HG02642 (cell line): Measurements from ENCODE around the gene SEC24C.
A peak's percentile ranks its signal among the peaks of the same experiment; 100 is the strongest.
"Not testable (repeated sequence)": the region's sequence is repeated elsewhere in the genome, so short reads cannot be mapped to it uniquely, and the experiment has no call there.

Experiments
- ATAC-seq: cut with Tn5 transposase; IDR thresholded peaks from one replicate; pipeline ENCODE4 v1.9.1; 2021; ENCODE audit warnings: mild to moderate bottlenecking; ENCODE audit not compliant: unreplicated experiment, poor library complexity

The SEC24C gene, protein sequence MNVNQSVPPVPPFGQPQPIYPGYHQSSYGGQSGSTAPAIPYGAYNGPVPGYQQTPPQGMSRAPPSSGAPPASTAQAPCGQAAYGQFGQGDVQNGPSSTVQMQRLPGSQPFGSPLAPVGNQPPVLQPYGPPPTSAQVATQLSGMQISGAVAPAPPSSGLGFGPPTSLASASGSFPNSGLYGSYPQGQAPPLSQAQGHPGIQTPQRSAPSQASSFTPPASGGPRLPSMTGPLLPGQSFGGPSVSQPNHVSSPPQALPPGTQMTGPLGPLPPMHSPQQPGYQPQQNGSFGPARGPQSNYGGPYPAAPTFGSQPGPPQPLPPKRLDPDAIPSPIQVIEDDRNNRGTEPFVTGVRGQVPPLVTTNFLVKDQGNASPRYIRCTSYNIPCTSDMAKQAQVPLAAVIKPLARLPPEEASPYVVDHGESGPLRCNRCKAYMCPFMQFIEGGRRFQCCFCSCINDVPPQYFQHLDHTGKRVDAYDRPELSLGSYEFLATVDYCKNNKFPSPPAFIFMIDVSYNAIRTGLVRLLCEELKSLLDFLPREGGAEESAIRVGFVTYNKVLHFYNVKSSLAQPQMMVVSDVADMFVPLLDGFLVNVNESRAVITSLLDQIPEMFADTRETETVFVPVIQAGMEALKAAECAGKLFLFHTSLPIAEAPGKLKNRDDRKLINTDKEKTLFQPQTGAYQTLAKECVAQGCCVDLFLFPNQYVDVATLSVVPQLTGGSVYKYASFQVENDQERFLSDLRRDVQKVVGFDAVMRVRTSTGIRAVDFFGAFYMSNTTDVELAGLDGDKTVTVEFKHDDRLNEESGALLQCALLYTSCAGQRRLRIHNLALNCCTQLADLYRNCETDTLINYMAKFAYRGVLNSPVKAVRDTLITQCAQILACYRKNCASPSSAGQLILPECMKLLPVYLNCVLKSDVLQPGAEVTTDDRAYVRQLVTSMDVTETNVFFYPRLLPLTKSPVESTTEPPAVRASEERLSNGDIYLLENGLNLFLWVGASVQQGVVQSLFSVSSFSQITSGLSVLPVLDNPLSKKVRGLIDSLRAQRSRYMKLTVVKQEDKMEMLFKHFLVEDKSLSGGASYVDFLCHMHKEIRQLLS

GRCh38 chr10:73743905-73744663, at the start of gene SEC24C:
Gene SEC24C, plus strand, starts transcription at chr10:73744372. Its CDS starts 2,461 bp downstream, at chr10:73746833.
- peak; percentile 92 for ATAC-seq

GRCh38 chr10:73695302-73695701, 48.9 kb upstream of the SEC24C start:
- not testable (repeated sequence) for ATAC-seq

GRCh38 chr10:73697675-73698159, 46.5 kb upstream of the SEC24C start, which contains the start of gene AGAP5:
Gene AGAP5, minus strand, starts transcription at chr10:73698109. Its CDS starts 354 bp downstream, at chr10:73697755.
- ATAC-seq = not testable (repeated sequence)

GRCh38 chr10:73698819-73699218, 45.4 kb upstream of the SEC24C start:
- not testable (repeated sequence) for ATAC-seq

- ATAC-seq = not testable (repeated sequence)
These were observed 40.2 kb upstream of the SEC24C start for GRCh38 chr10:73703924-73704323.

DNA sequence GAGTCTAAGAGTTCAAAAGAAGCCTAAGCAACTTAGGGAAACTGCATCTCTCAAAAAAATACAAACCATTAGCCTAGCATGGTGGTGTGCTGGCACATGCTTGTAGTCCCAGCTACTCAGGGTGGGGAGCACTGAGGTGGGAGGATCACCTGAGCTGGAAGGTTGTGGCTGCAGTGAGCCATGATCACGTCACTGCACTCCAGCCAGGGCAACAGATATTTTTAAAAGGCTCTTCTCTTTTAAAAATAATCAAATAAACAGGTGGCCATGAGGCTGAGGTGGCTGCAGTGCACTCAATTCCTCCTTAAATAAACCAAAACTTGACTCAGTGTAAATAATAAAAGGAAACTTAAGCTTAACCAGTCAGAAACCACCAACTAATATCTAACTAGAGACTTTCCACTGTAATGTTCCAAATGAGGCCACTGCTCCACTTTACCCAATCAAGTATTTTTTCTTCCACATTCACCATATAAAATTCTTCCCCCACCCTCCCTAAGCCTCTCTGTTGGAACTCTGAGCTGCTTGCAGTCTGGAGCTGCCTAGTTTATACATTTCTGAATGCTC, 38.6 kb upstream of the SEC24C start:
- not testable (repeated sequence) for ATAC-seq

- not testable (repeated sequence) for ATAC-seq
These were observed 37.7 kb upstream of the SEC24C start for GRCh38 chr10:73706488-73706887.

- not testable (repeated sequence) for ATAC-seq
These were observed 36.5 kb upstream of the SEC24C start for GRCh38 chr10:73707628-73708027.

DNA sequence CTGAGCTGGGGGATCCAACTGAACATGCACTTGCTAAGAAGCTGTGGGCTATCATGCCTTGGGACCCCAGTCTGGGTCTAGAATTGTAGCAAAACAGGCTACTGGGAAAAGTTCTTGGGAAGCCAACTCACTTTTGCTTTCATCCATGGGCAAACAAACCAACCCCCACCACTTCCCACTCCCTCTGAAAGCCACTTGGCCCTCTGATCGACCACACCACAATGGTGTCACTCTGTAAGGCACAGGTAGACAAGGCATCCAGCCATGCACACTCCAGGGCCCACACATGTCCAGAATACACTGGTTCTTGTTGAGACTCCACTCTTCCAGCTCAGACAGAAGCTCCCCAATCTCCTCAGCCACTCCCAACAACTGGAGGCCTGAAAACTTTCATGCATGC, 36.0 kb upstream of the SEC24C start:
- not testable (repeated sequence) for ATAC-seq

- not testable (repeated sequence) for ATAC-seq
These were observed 32.5 kb upstream of the SEC24C start for GRCh38 chr10:73711683-73712082.

DNA sequence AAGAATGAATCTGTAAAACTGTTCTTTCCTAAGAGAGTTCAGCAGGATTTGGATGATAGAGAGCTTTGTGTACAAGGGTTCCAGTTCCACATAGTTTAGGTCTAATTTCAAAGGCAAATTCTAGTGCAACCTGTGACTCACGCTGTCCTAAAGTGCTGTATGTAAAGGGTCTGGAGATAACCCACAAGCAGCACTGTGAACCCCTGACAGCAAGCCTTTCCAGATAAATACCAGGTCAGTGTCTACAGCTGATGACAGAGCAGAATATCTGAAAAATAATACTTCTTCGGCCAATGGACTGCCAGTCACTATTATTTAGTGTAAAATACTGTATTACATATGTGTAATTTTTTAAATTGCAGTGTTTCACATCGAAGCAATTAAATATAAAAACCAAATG, 30.3 kb upstream of the SEC24C start:
- ATAC-seq = not testable (repeated sequence)

DNA sequence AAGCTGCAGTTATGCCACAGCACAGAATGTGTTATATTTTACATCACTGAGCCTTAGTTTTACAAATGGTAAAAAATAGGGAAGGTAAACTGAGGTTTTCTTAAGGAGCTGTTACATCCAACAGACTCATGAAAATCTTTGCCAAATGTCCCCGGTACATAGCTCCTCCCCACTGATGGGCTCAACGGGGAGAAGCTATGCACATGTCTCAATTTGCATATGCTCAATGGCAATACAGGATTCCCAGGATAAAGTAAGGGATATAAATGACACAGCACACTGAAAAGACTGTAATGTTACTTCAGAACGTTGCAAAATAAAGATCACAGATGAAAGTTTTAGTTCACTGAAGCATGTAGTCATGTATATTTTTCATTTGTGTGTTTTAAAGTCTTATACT, 29.7 kb upstream of the SEC24C start:
- not testable (repeated sequence) for ATAC-seq

DNA sequence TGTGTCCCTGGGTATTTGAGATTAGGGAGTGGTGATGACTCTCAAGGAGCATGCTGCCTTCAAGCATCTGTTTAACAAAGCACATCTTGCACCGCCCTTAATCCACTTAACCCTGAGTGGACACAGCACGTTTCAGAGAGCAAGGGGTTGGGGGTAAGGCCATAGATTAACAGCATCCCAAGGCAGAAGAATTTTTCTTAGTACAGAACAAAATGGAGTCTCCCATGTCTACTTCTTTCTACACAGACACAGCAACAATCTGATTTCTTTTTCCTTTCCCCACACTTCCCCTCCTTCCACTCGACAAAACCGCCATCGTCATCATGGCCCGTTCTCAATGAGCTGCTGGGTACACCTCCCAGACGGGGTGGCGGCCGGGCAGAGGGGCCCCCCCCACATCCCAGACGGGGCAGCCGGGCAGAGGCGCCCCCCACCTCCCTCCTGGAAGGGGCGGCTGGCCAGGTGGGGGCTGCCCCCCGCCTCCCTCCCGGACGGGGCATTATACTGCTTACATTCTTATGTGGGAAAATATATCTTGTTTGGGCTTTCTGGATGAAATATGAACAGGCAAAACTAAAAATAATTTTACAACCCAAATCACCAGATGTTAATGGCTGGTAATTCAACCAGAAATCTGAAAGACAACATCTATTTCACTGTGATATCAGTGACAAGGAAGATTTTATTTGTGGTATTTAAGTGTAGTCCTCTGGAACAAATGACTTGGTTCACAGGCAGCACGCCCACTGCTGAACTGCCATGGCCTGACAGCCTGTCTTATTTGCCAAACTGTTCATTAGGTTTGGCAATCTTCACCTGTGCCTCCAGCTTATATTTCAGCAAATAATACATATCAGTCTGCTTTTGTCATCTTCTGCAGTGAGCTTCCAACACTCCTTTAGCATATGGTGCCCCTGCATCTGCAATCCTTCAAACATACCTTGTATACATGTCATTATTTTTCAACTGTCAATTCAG, 28.7 kb upstream of the SEC24C start:
- not testable (repeated sequence) for ATAC-seq

DNA sequence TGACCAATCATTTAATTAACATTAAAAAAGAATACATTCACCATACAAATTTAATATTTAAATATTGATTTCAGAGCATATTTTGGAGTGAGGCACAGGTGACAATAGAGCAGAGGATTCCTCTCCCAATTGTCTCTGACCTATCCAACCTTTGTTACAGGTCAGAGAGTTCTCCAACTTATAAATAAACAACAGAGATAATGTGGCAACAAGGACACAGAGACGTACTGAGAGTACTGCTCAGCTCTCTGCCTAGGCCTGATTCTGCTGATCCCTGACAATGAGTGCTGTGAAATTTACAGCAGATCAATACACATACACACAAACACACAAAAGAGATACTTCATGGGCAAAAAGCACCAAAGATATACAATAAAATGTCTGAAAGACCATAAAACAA, 27.9 kb upstream of the SEC24C start:
- no peak for ATAC-seq

DNA sequence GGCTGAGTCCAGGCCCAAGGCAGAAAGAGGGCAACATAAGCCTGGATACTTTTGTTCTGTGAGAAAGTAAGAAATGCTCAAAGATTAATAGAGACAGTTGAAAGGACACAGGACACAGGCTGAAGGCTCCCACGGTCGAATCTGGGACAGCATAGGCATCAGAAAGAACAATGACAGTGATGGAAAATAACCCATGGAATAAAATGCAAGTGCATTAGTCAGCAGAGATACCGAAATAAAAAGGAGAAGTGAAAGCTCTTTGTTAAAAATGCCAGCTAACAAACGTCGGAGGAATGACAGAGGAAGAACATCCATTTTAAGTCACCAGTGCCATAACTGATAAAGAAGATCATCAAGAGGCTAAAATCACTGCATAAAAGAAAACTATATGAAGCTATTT, 26.6 kb upstream of the SEC24C start:
- ATAC-seq = peak; percentile 41

GRCh38 chr10:73720561-73720960, 23.6 kb upstream of the SEC24C start:
- not testable (repeated sequence) for ATAC-seq

DNA sequence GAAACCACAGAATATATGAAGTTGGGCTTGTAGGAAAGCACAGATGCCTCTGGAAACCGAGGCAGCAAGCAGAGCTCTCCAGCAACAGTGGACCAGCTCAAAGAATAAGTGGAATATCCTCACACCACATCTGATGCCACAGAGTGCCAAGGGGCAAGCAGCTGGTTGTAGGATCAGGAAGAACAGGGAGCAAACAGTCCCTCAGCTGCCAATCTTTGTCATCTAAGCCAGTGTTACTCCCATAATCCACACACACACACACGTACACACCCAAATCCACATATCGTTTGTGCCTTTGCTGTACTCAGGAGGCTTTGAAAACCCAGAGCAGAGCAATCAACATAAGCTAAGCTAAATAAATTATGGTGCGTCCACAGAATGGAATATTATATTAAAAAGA, 20.7 kb upstream of the SEC24C start:
- ATAC-seq = no peak

GRCh38 chr10:73729781-73730152, 14.4 kb upstream of the SEC24C start:
- not testable (repeated sequence) for ATAC-seq
